MM.1S (cell line): ENCODE measurements around the gene DIP2C.

Experiments used
- DNase-seq: peaks from one replicate; pipeline ENCODE4 v3.0.0-alpha.2; 2015
- H2AFZ ChIP-seq: fragments of 300-600 bp; sonication (generic); 2 replicates; pipeline ENCODE4 v1.6.0; 2016; ENCODE audit warnings: antibody characterized with exemption, low read length
- H3F3A ChIP-seq: fragments of 300-600 bp; sonication (generic); 2 replicates; pipeline ENCODE4 v1.6.1; 2016; ENCODE audit warnings: mild to moderate bottlenecking, antibody characterized with exemption, low read length, moderate library complexity, mixed read lengths; ENCODE audit not compliant: insufficient read depth
- H3K27ac ChIP-seq: fragments of 300-600 bp; sonication (generic); 2 replicates; pipeline ENCODE4 v1.5.1; 2016; ENCODE audit warnings: mild to moderate bottlenecking, low read length
- H3K27me3 ChIP-seq: fragments of 300-600 bp; sonication (generic); replicated peaks from 2 replicates; pipeline ENCODE4 v1.6.0; 2016; ENCODE audit warnings: low read length; ENCODE audit not compliant: insufficient read depth
- H3K36me3 ChIP-seq: fragments of 300-600 bp; sonication (generic); replicated peaks from 2 replicates; pipeline ENCODE4 v1.6.1; 2016; ENCODE audit warnings: mild to moderate bottlenecking, low read length, mixed read lengths; ENCODE audit not compliant: insufficient read depth
- H3K4me1 ChIP-seq: fragments of 300-600 bp; sonication (generic); 2 replicates; pipeline ENCODE4 v1.6.1; 2016; ENCODE audit warnings: low read length, mixed read lengths
- H3K4me2 ChIP-seq: fragments of 300-600 bp; sonication (generic); 2 replicates; pipeline ENCODE4 v1.6.0; 2016; ENCODE audit warnings: low read depth, low read length
- H3K4me3 ChIP-seq: fragments of 300-600 bp; sonication (generic); 2 replicates; pipeline ENCODE4 v1.5.1; 2016; ENCODE audit warnings: low read length, mixed read lengths
- H3K79me2 ChIP-seq: fragments of 300-600 bp; sonication (generic); 2 replicates; pipeline ENCODE4 v1.6.1; 2016; ENCODE audit warnings: mixed run types, low read length, mixed read lengths
- H3K9ac ChIP-seq: fragments of 300-600 bp; sonication (generic); 2 replicates; pipeline ENCODE4 v1.6.1; 2016; ENCODE audit warnings: low read length, mixed read lengths
- H3K9me2 ChIP-seq: fragments of 300-600 bp; sonication (generic); replicated peaks from 2 replicates; pipeline ENCODE4 v1.6.1; 2016; ENCODE audit warnings: mild to moderate bottlenecking, low read length, mixed read lengths; ENCODE audit not compliant: insufficient read depth
- H3K9me3 ChIP-seq: fragments of 300-600 bp; sonication (generic); replicated peaks from 2 replicates; pipeline ENCODE4 v1.6.1; 2016; ENCODE audit warnings: mild to moderate bottlenecking, low read length, mixed read lengths; ENCODE audit not compliant: insufficient read depth
- H4K20me1 ChIP-seq: fragments of 300-600 bp; sonication (generic); 2 replicates; pipeline ENCODE4 v1.6.1; 2016; ENCODE audit warnings: mild to moderate bottlenecking, low read length, moderate library complexity, mixed read lengths; ENCODE audit not compliant: insufficient read depth
- EZH2 ChIP-seq: fragments of 300-600 bp; sonication (generic); optimal IDR thresholded peaks from 2 replicates; pipeline ENCODE3; 2017; ENCODE audit warnings: low read depth, mild to moderate bottlenecking, antibody characterized with exemption, low read length, mixed read lengths
- EZH2phosphoT487 ChIP-seq: fragments of 300-600 bp; sonication (generic); IDR thresholded peaks from 2 replicates; pipeline ENCODE4 v1.6.1; 2018; ENCODE audit warnings: antibody characterized with exemption, low read length
- TF ChIP-seq, protein P1 (sequence below): fragments of 300-600 bp; sonication (generic); IDR thresholded peaks from 2 replicates; pipeline ENCODE4 v1.5.1; 2016; ENCODE audit warnings: antibody characterized with exemption, low read length, mixed read lengths

Gene DIP2C

DNA sequence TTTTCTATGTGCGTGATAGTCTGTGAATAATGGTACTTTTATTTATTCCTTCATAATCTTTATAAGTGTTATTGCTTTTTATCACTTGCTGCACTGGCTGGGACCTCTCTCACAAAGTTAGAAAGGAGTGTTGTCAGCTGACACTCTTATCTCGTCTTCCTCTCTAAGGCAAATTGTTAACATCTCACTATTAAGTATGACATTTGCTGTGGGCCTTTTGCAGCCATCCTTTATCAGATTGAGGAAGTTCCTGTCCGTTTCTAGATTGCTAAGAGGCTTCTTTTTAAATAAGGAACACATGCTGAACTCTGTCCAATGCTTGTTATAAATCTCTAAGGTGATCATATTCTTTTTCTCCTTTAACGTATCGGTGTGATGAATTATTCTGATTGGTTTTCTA lies 27.4 kb upstream of the DIP2C start:
- Histone ChIP-seq H3K36me3 (no peaks in the 10 kb centered on the region), H3K9me2 (no peaks in the 10 kb centered on the region), H3K27me3 (no peaks in the 10 kb centered on the region; the same call in 1 of the 2 replicates), H3F3A (no peaks in the 10 kb centered on the region), H3K27ac (no peak overlapping the region), H3K9ac (no peak overlapping the region), H3K9me3 (no peaks in the 10 kb centered on the region), H3K4me1 (no peaks in the 10 kb centered on the region), H3K4me3 (no peak overlapping the region), H2AFZ (no peak overlapping the region), H3K4me2 (no peak overlapping the region), H4K20me1 (no peaks in the 10 kb centered on the region), H3K79me2 (no peaks in the 10 kb centered on the region)
- DNase-seq, result no peak
- TF ChIP-seq EZH2, result no peak
- TF ChIP-seq EZH2phosphoT487, result no peak
- TF ChIP-seq, protein P1, sequence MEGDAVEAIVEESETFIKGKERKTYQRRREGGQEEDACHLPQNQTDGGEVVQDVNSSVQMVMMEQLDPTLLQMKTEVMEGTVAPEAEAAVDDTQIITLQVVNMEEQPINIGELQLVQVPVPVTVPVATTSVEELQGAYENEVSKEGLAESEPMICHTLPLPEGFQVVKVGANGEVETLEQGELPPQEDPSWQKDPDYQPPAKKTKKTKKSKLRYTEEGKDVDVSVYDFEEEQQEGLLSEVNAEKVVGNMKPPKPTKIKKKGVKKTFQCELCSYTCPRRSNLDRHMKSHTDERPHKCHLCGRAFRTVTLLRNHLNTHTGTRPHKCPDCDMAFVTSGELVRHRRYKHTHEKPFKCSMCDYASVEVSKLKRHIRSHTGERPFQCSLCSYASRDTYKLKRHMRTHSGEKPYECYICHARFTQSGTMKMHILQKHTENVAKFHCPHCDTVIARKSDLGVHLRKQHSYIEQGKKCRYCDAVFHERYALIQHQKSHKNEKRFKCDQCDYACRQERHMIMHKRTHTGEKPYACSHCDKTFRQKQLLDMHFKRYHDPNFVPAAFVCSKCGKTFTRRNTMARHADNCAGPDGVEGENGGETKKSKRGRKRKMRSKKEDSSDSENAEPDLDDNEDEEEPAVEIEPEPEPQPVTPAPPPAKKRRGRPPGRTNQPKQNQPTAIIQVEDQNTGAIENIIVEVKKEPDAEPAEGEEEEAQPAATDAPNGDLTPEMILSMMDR, result no peak

DNA sequence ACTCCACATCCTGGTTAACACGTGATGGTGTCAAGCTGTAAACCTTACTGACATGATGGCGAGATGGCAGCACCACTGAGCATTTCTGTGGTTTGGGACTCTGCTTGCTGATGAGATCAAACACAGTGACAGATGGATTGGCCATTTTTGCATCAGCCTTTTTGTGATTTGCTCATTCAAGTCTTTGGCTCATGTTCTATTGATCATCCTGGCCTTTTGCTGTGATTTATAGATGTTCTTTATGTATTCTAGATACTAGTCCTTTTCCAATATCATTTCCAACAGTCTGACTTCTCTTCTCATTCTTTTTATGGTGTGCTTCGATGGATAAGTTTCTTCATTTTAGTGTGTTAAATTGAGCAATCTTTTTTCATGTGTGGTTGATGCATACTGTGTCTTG lies 24.7 kb upstream of the DIP2C start:
- no peaks in the 10 kb centered on the region for H3K9me2 ChIP-seq
- H2AFZ ChIP-seq, result no peak overlapping the region
- H3K9ac ChIP-seq, result no peak overlapping the region
- H3F3A ChIP-seq, result no peaks in the 10 kb centered on the region
- no peaks in the 10 kb centered on the region for H3K4me1 ChIP-seq
- no peak overlapping the region for H3K27ac ChIP-seq
- no peak overlapping the region for H3K4me3 ChIP-seq
- no peaks in the 10 kb centered on the region for H3K79me2 ChIP-seq
- DNase-seq, result no peak
- TF ChIP-seq, protein P1, result no peak
- TF ChIP-seq EZH2 (no peak), EZH2phosphoT487 (no peak)
- no peaks in the 10 kb centered on the region for H3K9me3 ChIP-seq
- no peaks in the 10 kb centered on the region for H3K36me3 ChIP-seq
- H3K27me3 ChIP-seq, result no peaks in the 10 kb centered on the region
- no peak overlapping the region for H3K4me2 ChIP-seq
- H4K20me1 ChIP-seq, result no peaks in the 10 kb centered on the region

DNA sequence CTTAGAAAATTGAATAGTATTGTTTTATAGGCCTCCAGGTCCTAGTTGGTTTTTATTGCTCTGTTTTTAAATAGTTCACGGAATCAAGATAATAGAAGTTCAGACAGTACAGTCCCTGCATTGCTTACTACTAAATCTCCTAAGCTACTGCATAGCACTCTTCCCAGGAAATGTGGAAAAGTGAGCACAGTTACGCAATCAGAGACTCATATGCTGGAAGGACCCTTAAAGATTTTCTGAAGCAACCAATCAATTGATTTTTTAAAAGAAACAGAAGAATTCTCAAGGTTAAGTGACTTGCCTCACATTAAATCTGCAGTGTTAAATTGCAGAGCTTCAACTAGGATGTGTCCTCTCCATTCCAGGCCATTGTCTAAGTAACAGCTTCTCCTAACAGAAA lies 23.1 kb upstream of the DIP2C start:
- Histone ChIP-seq H3K79me2 (no peaks in the 10 kb centered on the region), H3K9ac (no peak overlapping the region), H3K4me2 (no peak overlapping the region), H3K4me3 (no peak overlapping the region), H3K27ac (no peak overlapping the region), H3K36me3 (no peaks in the 10 kb centered on the region), H2AFZ (no peak overlapping the region), H3K27me3 (no peaks in the 10 kb centered on the region), H3F3A (no peaks in the 10 kb centered on the region), H3K4me1 (no peaks in the 10 kb centered on the region), H4K20me1 (no peaks in the 10 kb centered on the region), H3K9me3 (no peaks in the 10 kb centered on the region), H3K9me2 (no peaks in the 10 kb centered on the region)
- no peak for DNase-seq
- TF ChIP-seq EZH2, result no peak
- no peak for TF ChIP-seq EZH2phosphoT487
- TF ChIP-seq, protein P1, result no peak

DNA sequence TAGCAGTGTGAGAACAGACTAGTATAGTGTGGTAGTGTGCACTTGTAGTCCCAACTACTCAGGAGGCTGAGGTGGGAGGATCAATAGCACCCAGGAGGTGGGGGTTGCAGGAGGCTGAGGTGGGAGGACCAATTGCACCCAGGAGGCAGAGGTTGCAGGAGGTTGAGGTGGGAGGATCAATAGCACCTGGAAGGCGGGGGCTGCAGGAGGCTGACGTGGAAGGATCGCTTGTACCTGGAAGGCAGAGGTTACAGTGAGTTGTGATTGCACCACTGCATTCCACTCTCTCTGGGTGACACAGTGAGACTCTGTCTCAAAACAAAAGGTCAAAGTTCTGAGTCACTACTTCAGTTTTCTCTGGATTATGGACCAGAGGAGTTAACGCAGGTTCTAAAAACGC lies 22.6 kb upstream of the DIP2C start:
- no peak for DNase-seq
- no peaks in the 10 kb centered on the region for H3K36me3 ChIP-seq
- H3K9me3 ChIP-seq, result no peaks in the 10 kb centered on the region
- H4K20me1 ChIP-seq, result no peaks in the 10 kb centered on the region
- TF ChIP-seq EZH2, result no peak
- TF ChIP-seq EZH2phosphoT487, result no peak
- TF ChIP-seq, protein P1, result no peak
- H3K4me3 ChIP-seq, result no peak overlapping the region
- no peaks in the 10 kb centered on the region for H3K9me2 ChIP-seq
- no peaks in the 10 kb centered on the region for H3K4me1 ChIP-seq
- H2AFZ ChIP-seq, result no peak overlapping the region
- H3K27me3 ChIP-seq, result no peaks in the 10 kb centered on the region
- no peak overlapping the region for H3K27ac ChIP-seq
- H3K79me2 ChIP-seq, result no peaks in the 10 kb centered on the region
- H3K9ac ChIP-seq, result no peak overlapping the region
- H3F3A ChIP-seq, result no peaks in the 10 kb centered on the region
- H3K4me2 ChIP-seq, result no peak overlapping the region
